ENCODE data around the gene LAMA1.

The LAMA1 gene

GRCh38 chr18:6960656-6961055, 156.9 kb downstream of the LAMA1 start:
- Histone ChIP-seq H3K14ac (ENCODE audit: low read length in 2 of 2) (no peak overlapping the region), H3K27me3 (ENCODE audit: control insufficient read depth in 1 of 2, insufficient read depth in 1 of 2, low read length in 2 of 2) (no peaks in the 10 kb centered on the region), H3K4me1 (ENCODE audit: control insufficient read depth, insufficient read depth, low read depth, low read length) (peaks cover 12% of the 10 kb centered on the region), H3K79me1 (replicated peaks; ENCODE audit: low read length, poor library complexity, severe bottlenecking) (no peaks in the 10 kb centered on the region), H3K23ac (ENCODE audit: low read length in 2 of 2) (no peak overlapping the region), H3K9ac (ENCODE audit: low read length) (no peak overlapping the region), H2AK5ac (ENCODE audit: low read length, severe bottlenecking) (no peak overlapping the region), H3K4ac (ENCODE audit: low read depth in 1 of 2, low read length in 2 of 2) (no peak overlapping the region), H3K4me2 (ENCODE audit: low read length, poor library complexity, severe bottlenecking) (no peak overlapping the region), H2BK5ac (ENCODE audit: low read depth, low read length, poor library complexity, severe bottlenecking) (no peak overlapping the region), H3K18ac (ENCODE audit: low read depth in 1 of 2, low read length in 2 of 2) (no peak overlapping the region), H2BK120ac (ENCODE audit: low read depth, low read length) (no peak overlapping the region), H2BK12ac (ENCODE audit: low read length in 2 of 2) (no peak overlapping the region), H4K91ac (ENCODE audit: low read length) (no peak overlapping the region), H3K9me3 (ENCODE audit: control insufficient read depth, low read length) (no peaks in the 10 kb centered on the region), H2BK15ac (ENCODE audit: low read depth, poor library complexity, severe bottlenecking) (no peak overlapping the region), H3K27ac (ENCODE audit: low read length, poor library complexity, severe bottlenecking) (no peak overlapping the region), H4K8ac (ENCODE audit: low read length) (no peak overlapping the region), H3K36me3 (ENCODE audit: control insufficient read depth in 1 of 2, insufficient read depth in 2 of 2, low read depth in 1 of 2, low read length in 2 of 2) (peaks cover 0 to 89% of the 10 kb centered on the region in 2 experiments), H3K4me3 (ENCODE audit: insufficient read depth in 1 of 2, low read depth in 1 of 2, low read length in 2 of 2) (no peak overlapping the region), H2AFZ (ENCODE audit: low read depth, low read length) (no peak overlapping the region)
- peak; percentile 62 for DNase-seq
- 0% methylated on average over 2 of the region's 2 CpGs for WGBS

DNA sequence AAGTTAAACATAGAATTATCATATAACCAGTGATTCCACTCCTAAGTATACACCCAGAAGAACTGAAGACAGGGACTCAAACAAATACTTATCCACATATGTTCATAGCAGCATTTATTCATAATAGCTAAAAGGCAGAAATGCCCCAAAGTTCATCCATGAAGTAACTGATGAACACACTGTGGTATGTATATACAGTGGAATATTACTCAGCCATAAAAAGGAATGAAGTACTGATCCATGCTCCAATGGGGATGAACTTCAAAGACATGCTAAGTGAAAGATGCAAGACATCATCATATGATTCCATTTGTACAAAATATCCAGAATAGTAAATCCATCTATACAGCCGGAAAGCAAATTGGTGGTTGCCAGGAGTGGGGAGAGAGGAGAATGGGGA, 157.5 kb downstream of the LAMA1 start:
- Histone ChIP-seq H3K4me1 (ENCODE audit: control insufficient read depth, insufficient read depth, low read depth, low read length) (peaks cover 12% of the 10 kb centered on the region), H2AFZ (ENCODE audit: low read depth, low read length) (no peak overlapping the region), H3K9me3 (ENCODE audit: control insufficient read depth, low read length) (no peaks in the 10 kb centered on the region), H3K23ac (ENCODE audit: low read length in 2 of 2) (no peak overlapping the region), H3K4me3 (ENCODE audit: insufficient read depth in 1 of 2, low read depth in 1 of 2, low read length in 2 of 2) (no peak overlapping the region), H2BK15ac (ENCODE audit: low read depth, poor library complexity, severe bottlenecking) (no peak overlapping the region), H3K27me3 (ENCODE audit: control insufficient read depth in 1 of 2, insufficient read depth in 1 of 2, low read length in 2 of 2) (no peaks in the 10 kb centered on the region), H3K79me1 (replicated peaks; ENCODE audit: low read length, poor library complexity, severe bottlenecking) (no peaks in the 10 kb centered on the region), H2BK5ac (ENCODE audit: low read depth, low read length, poor library complexity, severe bottlenecking) (no peak overlapping the region), H2AK5ac (ENCODE audit: low read length, severe bottlenecking) (no peak overlapping the region), H3K18ac (ENCODE audit: low read depth in 1 of 2, low read length in 2 of 2) (no peak overlapping the region), H4K8ac (ENCODE audit: low read length) (no peak overlapping the region), H2BK120ac (ENCODE audit: low read depth, low read length) (no peak overlapping the region), H3K9ac (ENCODE audit: low read length) (no peak overlapping the region), H3K27ac (ENCODE audit: low read length, poor library complexity, severe bottlenecking) (no peak overlapping the region), H2BK12ac (ENCODE audit: low read length in 2 of 2) (no peak overlapping the region), H3K4ac (ENCODE audit: low read depth in 1 of 2, low read length in 2 of 2) (no peak overlapping the region), H3K14ac (ENCODE audit: low read length in 2 of 2) (no peak overlapping the region), H3K4me2 (ENCODE audit: low read length, poor library complexity, severe bottlenecking) (no peak overlapping the region), H4K91ac (ENCODE audit: low read length) (no peak overlapping the region), H3K36me3 (ENCODE audit: control insufficient read depth in 1 of 2, insufficient read depth in 2 of 2, low read depth in 1 of 2, low read length in 2 of 2) (peaks cover 0 to 88% of the 10 kb centered on the region in 2 experiments)
- WGBS = 100% methylated on average over 1 of the region's 1 CpG
- no peak for DNase-seq

DNA sequence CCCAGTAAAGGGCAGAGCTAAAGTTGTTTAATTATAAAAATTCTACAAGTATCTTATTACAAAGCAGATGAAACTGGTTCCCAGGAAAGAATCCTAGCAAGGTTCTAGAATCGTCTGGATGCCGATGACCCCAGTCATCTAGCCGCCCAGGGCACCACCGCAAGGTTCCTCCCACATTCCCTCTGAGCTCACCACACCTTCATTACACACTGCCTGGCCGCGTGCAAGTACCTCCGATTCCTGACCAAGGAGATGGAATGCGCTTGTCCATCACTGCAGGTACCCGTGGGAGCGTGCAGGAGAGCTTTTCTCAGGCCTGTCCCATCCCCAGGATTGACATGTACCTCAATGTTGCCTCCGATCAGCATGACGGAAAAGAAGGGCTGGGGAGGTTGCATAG, 158.5 kb downstream of the LAMA1 start:
- Histone ChIP-seq H3K9ac (ENCODE audit: low read length) (no peak overlapping the region), H2BK15ac (ENCODE audit: low read depth, poor library complexity, severe bottlenecking) (no peak overlapping the region), H2BK12ac (ENCODE audit: low read length in 2 of 2) (no peak overlapping the region), H2BK120ac (ENCODE audit: low read depth, low read length) (no peak overlapping the region), H3K23ac (ENCODE audit: low read length in 2 of 2) (no peak overlapping the region), H3K4me2 (ENCODE audit: low read length, poor library complexity, severe bottlenecking) (no peak overlapping the region), H3K14ac (ENCODE audit: low read length in 2 of 2) (no peak overlapping the region), H3K18ac (ENCODE audit: low read depth in 1 of 2, low read length in 2 of 2) (no peak overlapping the region), H3K4me1 (ENCODE audit: control insufficient read depth, insufficient read depth, low read depth, low read length) (peaks cover 12% of the 10 kb centered on the region), H2AFZ (ENCODE audit: low read depth, low read length) (no peak overlapping the region), H2BK5ac (ENCODE audit: low read depth, low read length, poor library complexity, severe bottlenecking) (no peak overlapping the region), H3K79me1 (replicated peaks; ENCODE audit: low read length, poor library complexity, severe bottlenecking) (no peaks in the 10 kb centered on the region), H4K91ac (ENCODE audit: low read length) (no peak overlapping the region), H2AK5ac (ENCODE audit: low read length, severe bottlenecking) (no peak overlapping the region), H3K36me3 (ENCODE audit: control insufficient read depth in 1 of 2, insufficient read depth in 2 of 2, low read depth in 1 of 2, low read length in 2 of 2) (peaks cover 0 to 88% of the 10 kb centered on the region in 2 experiments), H3K4ac (ENCODE audit: low read depth in 1 of 2, low read length in 2 of 2) (no peak overlapping the region), H3K27me3 (ENCODE audit: control insufficient read depth in 1 of 2, insufficient read depth in 1 of 2, low read length in 2 of 2) (no peaks in the 10 kb centered on the region), H3K4me3 (ENCODE audit: insufficient read depth in 1 of 2, low read depth in 1 of 2, low read length in 2 of 2) (no peak overlapping the region), H3K9me3 (ENCODE audit: control insufficient read depth, low read length) (no peaks in the 10 kb centered on the region), H4K8ac (ENCODE audit: low read length) (no peak overlapping the region), H3K27ac (ENCODE audit: low read length, poor library complexity, severe bottlenecking) (no peak overlapping the region)
- WGBS = 97% methylated on average over 11 of the region's 12 CpGs
- no peak for DNase-seq

DNA sequence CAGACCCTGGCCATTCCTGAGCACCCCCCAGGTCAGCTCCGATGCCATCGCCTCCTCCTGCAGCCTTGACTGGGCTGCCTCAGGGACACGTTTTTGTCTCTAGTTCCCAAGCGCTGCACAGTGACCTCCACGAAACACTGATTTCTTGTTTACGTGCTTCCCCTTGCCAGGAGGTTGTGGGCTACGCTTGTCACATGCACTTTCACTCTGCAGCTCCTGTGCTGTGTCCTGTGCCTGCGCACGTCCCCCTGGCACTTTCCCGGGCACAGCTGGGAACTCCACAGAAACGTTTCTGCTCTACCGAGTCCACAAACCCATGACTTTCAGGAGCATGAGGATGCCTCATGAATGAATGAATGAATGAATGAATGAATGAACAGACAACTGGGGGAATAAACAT, 160.6 kb downstream of the LAMA1 start:
- H2AK5ac ChIP-seq (ENCODE audit: low read length, severe bottlenecking) = no peak overlapping the region
- H3K36me3 ChIP-seq (ENCODE audit: control insufficient read depth in 1 of 2, insufficient read depth in 2 of 2, low read depth in 1 of 2, low read length in 2 of 2) = peaks cover 0 to 82% of the 10 kb centered on the region in 2 experiments
- no peak for DNase-seq
- H4K8ac ChIP-seq (ENCODE audit: low read length) = no peak overlapping the region
- no peaks in the 10 kb centered on the region for H3K79me1 ChIP-seq (replicated peaks; ENCODE audit: low read length, poor library complexity, severe bottlenecking)
- no peak overlapping the region for H3K27ac ChIP-seq (ENCODE audit: low read length, poor library complexity, severe bottlenecking)
- H3K9ac ChIP-seq (ENCODE audit: low read length) = no peak overlapping the region
- H2BK12ac ChIP-seq (ENCODE audit: low read length in 2 of 2) = no peak overlapping the region
- H2AFZ ChIP-seq (ENCODE audit: low read depth, low read length) = no peak overlapping the region
- H3K4me1 ChIP-seq (ENCODE audit: control insufficient read depth, insufficient read depth, low read depth, low read length) = peaks cover 9% of the 10 kb centered on the region
- no peak overlapping the region for H2BK5ac ChIP-seq (ENCODE audit: low read depth, low read length, poor library complexity, severe bottlenecking)
- no peak overlapping the region for H2BK120ac ChIP-seq (ENCODE audit: low read depth, low read length)
- H3K4me3 ChIP-seq (ENCODE audit: insufficient read depth in 1 of 2, low read depth in 1 of 2, low read length in 2 of 2) = no peak overlapping the region
- H3K27me3 ChIP-seq (ENCODE audit: control insufficient read depth in 1 of 2, insufficient read depth in 1 of 2, low read length in 2 of 2) = no peaks in the 10 kb centered on the region
- no peaks in the 10 kb centered on the region for H3K9me3 ChIP-seq (ENCODE audit: control insufficient read depth, low read length)
- no peak overlapping the region for H3K4me2 ChIP-seq (ENCODE audit: low read length, poor library complexity, severe bottlenecking)
- H3K18ac ChIP-seq (ENCODE audit: low read depth in 1 of 2, low read length in 2 of 2) = no peak overlapping the region
- H3K14ac ChIP-seq (ENCODE audit: low read length in 2 of 2) = no peak overlapping the region
- 95% methylated on average over 12 of the region's 12 CpGs for WGBS
- no peak overlapping the region for H3K4ac ChIP-seq (ENCODE audit: low read depth in 1 of 2, low read length in 2 of 2)
- H4K91ac ChIP-seq (ENCODE audit: low read length) = no peak overlapping the region
- no peak overlapping the region for H2BK15ac ChIP-seq (ENCODE audit: low read depth, poor library complexity, severe bottlenecking)
- H3K23ac ChIP-seq (ENCODE audit: low read length in 2 of 2) = no peak overlapping the region

All from mesenchymal stem cell (in vitro differentiated cells and primary cell).